ENCODE results near the gene C11orf65.

C11orf65 gene

DNA sequence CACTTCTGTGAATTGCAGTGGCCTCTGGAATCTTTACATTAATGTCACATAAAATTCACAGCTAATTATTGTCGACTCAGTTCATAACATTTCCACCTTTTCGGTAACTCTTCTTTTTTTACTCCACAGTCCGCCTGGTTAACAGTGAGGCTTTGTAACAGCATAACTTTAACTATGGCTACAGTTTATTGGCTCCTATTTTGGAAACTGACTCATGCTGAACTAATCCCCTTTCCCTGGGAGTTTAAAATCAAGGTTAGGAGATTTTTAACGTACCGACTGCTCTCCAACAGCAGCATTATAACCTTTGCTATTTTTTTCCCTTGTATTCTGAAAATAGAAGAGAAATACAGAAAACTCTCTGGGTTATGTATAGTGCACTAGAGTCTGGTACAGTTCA lies 34.1 kb upstream of the C11orf65 start:
- Histone ChIP-seq H3K36me3 (no peaks in the 10 kb centered on the region), H3K4me3 (ENCODE audit: low read depth, low read length) (no peak overlapping the region), H3K4me1 (no peaks in the 10 kb centered on the region), H3K9me3 (no peaks in the 10 kb centered on the region), H3K27me3 (peaks cover 32% of the 10 kb centered on the region)
- no peak for DNase-seq
- TF ChIP-seq, protein P1, sequence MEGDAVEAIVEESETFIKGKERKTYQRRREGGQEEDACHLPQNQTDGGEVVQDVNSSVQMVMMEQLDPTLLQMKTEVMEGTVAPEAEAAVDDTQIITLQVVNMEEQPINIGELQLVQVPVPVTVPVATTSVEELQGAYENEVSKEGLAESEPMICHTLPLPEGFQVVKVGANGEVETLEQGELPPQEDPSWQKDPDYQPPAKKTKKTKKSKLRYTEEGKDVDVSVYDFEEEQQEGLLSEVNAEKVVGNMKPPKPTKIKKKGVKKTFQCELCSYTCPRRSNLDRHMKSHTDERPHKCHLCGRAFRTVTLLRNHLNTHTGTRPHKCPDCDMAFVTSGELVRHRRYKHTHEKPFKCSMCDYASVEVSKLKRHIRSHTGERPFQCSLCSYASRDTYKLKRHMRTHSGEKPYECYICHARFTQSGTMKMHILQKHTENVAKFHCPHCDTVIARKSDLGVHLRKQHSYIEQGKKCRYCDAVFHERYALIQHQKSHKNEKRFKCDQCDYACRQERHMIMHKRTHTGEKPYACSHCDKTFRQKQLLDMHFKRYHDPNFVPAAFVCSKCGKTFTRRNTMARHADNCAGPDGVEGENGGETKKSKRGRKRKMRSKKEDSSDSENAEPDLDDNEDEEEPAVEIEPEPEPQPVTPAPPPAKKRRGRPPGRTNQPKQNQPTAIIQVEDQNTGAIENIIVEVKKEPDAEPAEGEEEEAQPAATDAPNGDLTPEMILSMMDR (IDR thresholded peaks at IDR 0.05; ENCODE audit: low read depth, low read length): no peak

DNA sequence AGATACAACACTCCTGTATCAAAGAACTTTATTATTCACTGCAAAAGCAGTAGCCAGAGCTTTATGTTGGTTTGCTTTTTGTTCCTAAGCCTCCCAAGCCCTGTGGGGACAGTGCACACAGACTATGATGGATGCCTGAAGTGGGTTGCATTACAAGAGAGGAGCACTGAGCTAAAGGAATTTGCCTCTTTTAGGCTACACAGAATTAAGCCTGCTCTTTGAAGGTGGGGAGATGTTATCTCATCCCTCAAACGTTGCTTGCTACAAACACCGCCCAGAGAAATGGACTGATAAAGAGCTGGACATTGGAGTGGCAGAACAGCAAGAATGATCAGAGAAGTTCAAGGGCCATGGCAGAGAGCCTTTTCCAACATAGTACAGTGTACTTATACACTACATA lies 33.4 kb upstream of the C11orf65 start:
- DNase-seq: no peak
- Histone ChIP-seq H3K9me3 (no peaks in the 10 kb centered on the region), H3K4me1 (no peaks in the 10 kb centered on the region), H3K27me3 (peaks cover 32% of the 10 kb centered on the region), H3K36me3 (no peaks in the 10 kb centered on the region), H3K4me3 (ENCODE audit: low read depth, low read length) (no peak overlapping the region)
- TF ChIP-seq, protein P1 (IDR thresholded peaks at IDR 0.05; ENCODE audit: low read depth, low read length): no peak

DNA sequence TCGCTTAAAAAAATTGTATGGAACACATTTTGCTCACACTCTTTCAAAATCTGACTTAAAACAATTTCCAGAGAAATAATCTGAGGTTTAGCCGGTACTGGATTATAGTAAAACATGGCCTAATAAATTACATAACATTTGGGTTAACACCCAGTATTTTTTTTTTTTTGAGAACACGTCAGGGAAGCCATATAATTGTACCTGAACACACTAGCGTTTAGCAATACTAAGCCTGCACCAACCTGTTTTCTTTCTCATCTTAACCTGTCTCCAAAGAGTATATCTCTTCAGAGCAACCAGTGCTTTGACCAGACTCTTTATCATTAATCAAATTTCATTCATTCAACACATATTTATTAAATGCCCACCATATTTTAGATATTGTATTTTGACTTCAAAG lies 32.8 kb upstream of the C11orf65 start:
- Histone ChIP-seq H3K27me3 (peaks cover 32% of the 10 kb centered on the region), H3K4me1 (no peaks in the 10 kb centered on the region), H3K4me3 (ENCODE audit: low read depth, low read length) (no peak overlapping the region), H3K36me3 (no peaks in the 10 kb centered on the region), H3K9me3 (no peaks in the 10 kb centered on the region)
- TF ChIP-seq, protein P1 (IDR thresholded peaks at IDR 0.05; ENCODE audit: low read depth, low read length): no peak
- no peak for DNase-seq

DNA sequence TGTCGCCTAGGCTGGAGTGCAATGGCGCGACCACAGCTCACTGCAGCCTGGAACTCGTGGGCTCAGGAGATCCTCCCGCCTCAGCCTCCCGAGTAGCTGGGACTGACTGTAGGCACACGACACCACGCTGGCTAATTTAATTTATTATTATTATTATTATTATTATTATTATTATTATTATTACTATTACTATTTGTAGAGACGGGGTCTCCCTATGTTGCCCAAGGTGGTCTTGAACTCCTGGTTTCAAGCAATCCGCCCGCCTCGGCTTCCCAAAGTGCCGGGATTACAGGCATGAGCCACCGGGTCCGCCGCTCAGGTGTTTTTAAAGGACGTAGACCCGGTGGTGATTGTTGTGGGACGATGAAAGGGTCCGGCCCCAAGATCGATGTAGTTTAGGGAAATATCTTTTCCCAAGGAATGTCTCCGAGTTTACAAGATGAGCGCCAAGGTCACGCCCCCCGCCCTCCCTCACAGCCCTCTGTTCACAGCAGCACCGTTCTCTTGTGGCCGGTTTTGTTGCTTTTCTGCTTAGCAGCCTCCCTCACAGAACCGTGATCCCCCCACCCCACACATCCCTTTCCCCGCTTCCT lies 31.6 kb upstream of the C11orf65 start:
- H3K27me3 ChIP-seq: peaks cover 32% of the 10 kb centered on the region
- H3K9me3 ChIP-seq: no peaks in the 10 kb centered on the region
- peak overlapping the region; percentile 43; the same call in 1 of the 2 replicates for H3K4me3 ChIP-seq (ENCODE audit: low read depth, low read length)
- H3K4me1 ChIP-seq: no peaks in the 10 kb centered on the region
- no peak for DNase-seq
- no peaks in the 10 kb centered on the region for H3K36me3 ChIP-seq
- TF ChIP-seq, protein P1 (IDR thresholded peaks at IDR 0.05; ENCODE audit: low read depth, low read length): no peak

DNA sequence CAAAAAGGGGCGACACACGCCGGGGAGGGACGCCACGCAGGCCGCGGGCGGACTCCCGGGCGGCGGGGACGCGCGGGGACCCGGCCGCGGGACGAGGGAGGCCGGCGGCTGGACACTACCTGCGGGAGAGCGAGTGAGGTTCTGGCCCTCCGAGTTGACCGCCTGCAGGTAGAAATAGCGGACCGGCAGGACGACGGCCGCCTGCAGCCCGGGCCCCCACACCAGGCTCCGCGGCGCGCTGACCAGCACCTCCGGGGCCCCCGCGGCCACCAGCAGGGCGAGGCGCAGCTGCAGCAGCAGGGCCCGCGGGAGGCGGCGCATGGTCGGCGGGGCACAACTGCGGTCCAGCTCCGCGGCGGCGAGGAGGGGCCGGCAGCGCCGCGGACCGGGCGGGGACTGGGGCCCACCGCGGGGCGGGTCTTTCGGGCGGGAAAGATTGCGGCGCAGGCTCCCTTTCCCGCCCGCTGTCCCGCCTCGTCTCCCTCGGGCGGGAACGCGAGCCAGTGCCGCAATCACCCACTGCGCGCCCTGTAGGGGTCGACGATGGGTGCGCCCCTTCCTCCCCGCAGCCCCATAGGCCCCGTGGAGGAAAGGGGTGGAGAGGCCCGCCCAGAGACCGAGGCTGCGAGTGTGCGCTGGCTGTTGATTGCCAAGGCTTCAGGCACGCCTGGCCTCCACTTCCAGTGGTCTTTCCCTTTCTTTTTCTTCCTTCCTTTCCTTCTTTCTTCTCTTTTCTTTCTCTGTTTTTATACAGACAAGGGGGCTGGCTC lies 30.9 kb upstream of the C11orf65 start, which contains the start of gene POGLUT3:
POGLUT3 (minus strand) TSS at position 339 of the 770 bp plus-strand sequence; CDS start at position 321, 18 bp downstream.
- DNase-seq: peak; percentile 51
- H3K9me3 ChIP-seq: no peaks in the 10 kb centered on the region
- peak within 1 kb of the TSS; percentile 45 for H3K4me3 ChIP-seq (ENCODE audit: low read depth, low read length)
- H3K27me3 ChIP-seq: peaks cover 32% of the 10 kb centered on the region
- TF ChIP-seq, protein P1 (IDR thresholded peaks at IDR 0.05; ENCODE audit: low read depth, low read length): no peak
- H3K36me3 ChIP-seq: no peaks in the 10 kb centered on the region
- H3K4me1 ChIP-seq: no peaks in the 10 kb centered on the region
